IMR-90 (cell line): ENCODE results near the gene CENATAC. TPM values are rescaled to one million over a fixed set of nuclear protein-coding genes. Genes with fewer than 3 reads are reported as not detected.
A peak's percentile ranks its signal among the peaks of the same experiment; 100 is the strongest.

Experiments used
- ATAC-seq: fragments of 200-7000 bp; cut with Tn5 transposase; 2 replicates; pipeline ENCODE4 v1.9.1; 2020; ENCODE audit warnings: low read depth, mild to moderate bottlenecking, moderate library complexity
- BruUV-seq: library from RNA; stranded (reverse); fragments of 400-500 nt; replicated peaks from 2 replicates; lab custom pipeline; 2021; lab: Mats Ljungman, UMichigan
- CTCF ChIA-PET: fragments of 300-600 bp; formaldehyde crosslinking; extraction: SDS; loops from one replicate; lab custom pipeline; 2021; ENCODE audit warnings: antibody characterized with exemption; lab: Yijun Ruan, JAX
- POLR2A ChIA-PET: fragments of 300-600 bp; sonication (Branson Sonifier 250); formaldehyde crosslinking; loops from one replicate; lab custom pipeline; 2022; ENCODE audit warnings: antibody characterized with exemption; ENCODE audit not compliant: unreplicated experiment; lab: Charles Lee
- DNase-seq: peaks from one replicate; pipeline ENCODE4 v3.0.0; 2013
- H2AFZ ChIP-seq: replicated peaks from 2 replicates; pipeline ENCODE3; 2013; ENCODE audit warnings: low read length, mild to moderate bottlenecking; ENCODE audit not compliant: poor library complexity
- H2AK5ac ChIP-seq: 2 replicates; pipeline ENCODE4 v1.6.1; 2013; ENCODE audit warnings: low read depth, low read length, inconsistent platforms
- H2AK9ac ChIP-seq: replicated peaks from 2 replicates; pipeline ENCODE3; 2013; ENCODE audit warnings: mild to moderate bottlenecking, low read depth, low read length, moderate library complexity; ENCODE audit not compliant: poor library complexity
- H2BK120ac ChIP-seq: 2 replicates; pipeline ENCODE4 v1.6.1; 2013; ENCODE audit warnings: low read depth, low read length, inconsistent platforms
- H2BK15ac ChIP-seq: 3 replicates; pipeline ENCODE4 v1.6.1; 2013; ENCODE audit warnings: low read depth, low read length, inconsistent platforms
- H2BK20ac ChIP-seq: 2 replicates; pipeline ENCODE4 v1.6.1; 2013; ENCODE audit warnings: low read depth, mild to moderate bottlenecking, inconsistent platforms, low read length, moderate library complexity
- H2BK5ac ChIP-seq: 2 replicates; pipeline ENCODE4 v1.6.1; 2013; ENCODE audit warnings: mild to moderate bottlenecking, low read depth, low read length, inconsistent platforms; ENCODE audit not compliant: poor library complexity, severe bottlenecking
- H3K14ac ChIP-seq: replicated peaks from 2 replicates; pipeline ENCODE4 v1.6.1; 2013; ENCODE audit warnings: low read depth, low read length, inconsistent platforms
- H3K18ac ChIP-seq: 2 replicates; pipeline ENCODE4 v1.6.1; 2013; ENCODE audit warnings: low read depth, low read length, control low read depth
- H3K23ac ChIP-seq: 2 replicates; pipeline ENCODE4 v1.6.1; 2013; ENCODE audit warnings: low read depth, low read length, inconsistent platforms
- H3K27ac ChIP-seq: 2 replicates; pipeline ENCODE4 v1.5.1; 2013; ENCODE audit warnings: mild to moderate bottlenecking, control low read depth, low read length; ENCODE audit not compliant: insufficient read depth
- H3K27me3 ChIP-seq: 2 replicates; pipeline ENCODE4 v1.6.1; 2013; ENCODE audit warnings: low read length; ENCODE audit not compliant: control insufficient read depth, insufficient read depth
- H3K36me3 ChIP-seq: 2 replicates; pipeline ENCODE4 v1.6.1; 2013; ENCODE audit warnings: low read length, mixed read lengths; ENCODE audit not compliant: control insufficient read depth, insufficient read depth
- H3K4ac ChIP-seq: 2 replicates; pipeline ENCODE4 v1.6.1; 2013; ENCODE audit warnings: low read depth, low read length, inconsistent platforms
- H3K4me1 ChIP-seq: 2 replicates; pipeline ENCODE4 v1.6.1; 2013; ENCODE audit warnings: low read length, mixed read lengths; ENCODE audit not compliant: control insufficient read depth, insufficient read depth
- H3K4me2 ChIP-seq: 2 replicates; pipeline ENCODE4 v1.6.1; 2013; ENCODE audit warnings: low read depth, mild to moderate bottlenecking, control low read depth, low read length, moderate library complexity
- H3K4me3 ChIP-seq: 2 replicates; pipeline ENCODE4 v1.5.1; 2013; ENCODE audit warnings: low read depth, mild to moderate bottlenecking, control low read depth, low read length, moderate library complexity; ENCODE audit not compliant: insufficient read depth
- H3K56ac ChIP-seq: 2 replicates; pipeline ENCODE4 v1.6.1; 2013; ENCODE audit warnings: low read length, inconsistent platforms; ENCODE audit not compliant: insufficient read depth; ENCODE audit errors: extremely low read depth
- H3K79me1 ChIP-seq, 2 experiments: 2 replicates each; pipeline ENCODE4 v1.6.1; 2013; ENCODE audit warnings: low read length in 2 of 2, inconsistent platforms in 1 of 2, low read depth in 1 of 2
- H3K9ac ChIP-seq: 2 replicates; pipeline ENCODE4 v1.6.1; 2013; ENCODE audit warnings: low read depth, low read length, control low read depth
- H3K9me1 ChIP-seq: 2 replicates; pipeline ENCODE4 v1.6.1; 2013; ENCODE audit warnings: low read length, inconsistent platforms; ENCODE audit not compliant: insufficient read depth
- H3K9me3 ChIP-seq: 2 replicates; pipeline ENCODE4 v1.6.1; 2013; ENCODE audit warnings: low read length; ENCODE audit not compliant: control insufficient read depth, insufficient read depth
- H4K20me1 ChIP-seq: 2 replicates; pipeline ENCODE4 v1.6.1; 2013; ENCODE audit warnings: low read length, inconsistent platforms; ENCODE audit not compliant: insufficient read depth
- H4K5ac ChIP-seq: 2 replicates; pipeline ENCODE4 v1.6.1; 2013; ENCODE audit warnings: mild to moderate bottlenecking, low read depth, low read length, control low read depth
- H4K8ac ChIP-seq, 2 experiments: 2 replicates each; pipeline ENCODE4 v1.6.1; 2013; ENCODE audit warnings: low read depth in 2 of 2, low read length in 2 of 2, control low read depth in 1 of 2, inconsistent platforms in 1 of 2
- H4K91ac ChIP-seq: 2 replicates; pipeline ENCODE4 v1.6.1; 2013; ENCODE audit warnings: low read depth, low read length, inconsistent platforms; ENCODE audit not compliant: insufficient read depth
- CEBPB ChIP-seq: IDR thresholded peaks from 2 replicates; pipeline ENCODE4 v1.6.1; 2012; ENCODE audit warnings: low read depth, low read length, improper control_type of control experiment
- CHD1 ChIP-seq: IDR thresholded peaks from 2 replicates; pipeline ENCODE4 v1.6.1; 2012; ENCODE audit warnings: low read depth, low read length, improper control_type of control experiment
- CTCF ChIP-seq: conservative IDR thresholded peaks from 2 replicates; pipeline ENCODE4 v1.5.1; 2012; ENCODE audit warnings: mild to moderate bottlenecking, low read depth, low read length, improper control_type of control experiment
- ELK1 ChIP-seq: fragments of 150-350 bp; IDR thresholded peaks from 2 replicates; pipeline ENCODE4 v1.6.1; 2016; ENCODE audit warnings: low read depth, mild to moderate bottlenecking, low read length, moderate library complexity, borderline replicate concordance
- FOS ChIP-seq: fragments of 150-350 bp; IDR thresholded peaks from 2 replicates; pipeline ENCODE4 v1.6.1; 2016; ENCODE audit warnings: low read depth, low read length
- MAFK ChIP-seq: IDR thresholded peaks from 2 replicates; pipeline ENCODE4 v1.6.1; 2012; ENCODE audit warnings: low read depth, low read length, improper control_type of control experiment
- MXI1 ChIP-seq: IDR thresholded peaks from 2 replicates; pipeline ENCODE4 v1.6.1; 2012; ENCODE audit warnings: low read depth, mild to moderate bottlenecking, low read length, moderate library complexity, borderline replicate concordance
- NFE2L2 ChIP-seq: fragments of 150-350 bp; IDR thresholded peaks from 2 replicates; pipeline ENCODE4 v1.6.1; 2016; ENCODE audit warnings: low read depth, mild to moderate bottlenecking, low read length
- POLR2A ChIP-seq: IDR thresholded peaks from 2 replicates; pipeline ENCODE4 v1.6.1; 2012; ENCODE audit warnings: mild to moderate bottlenecking, low read depth, low read length
- RAD21 ChIP-seq: IDR thresholded peaks from 2 replicates; pipeline ENCODE4 v1.6.1; 2012; ENCODE audit warnings: low read length, improper control_type of control experiment
- RCOR1 ChIP-seq: IDR thresholded peaks from 2 replicates; pipeline ENCODE4 v1.6.1; 2012; ENCODE audit warnings: mild to moderate bottlenecking, low read length, improper control_type of control experiment; ENCODE audit not compliant: insufficient replicate concordance
- RFX5 ChIP-seq: IDR thresholded peaks from 2 replicates; pipeline ENCODE4 v1.8.0; 2012; ENCODE audit warnings: low read depth, mild to moderate bottlenecking, low read length, moderate library complexity
- SMC3 ChIP-seq: fragments of 150-350 bp; IDR thresholded peaks from 2 replicates; pipeline ENCODE4 v1.6.1; 2016; ENCODE audit warnings: low read depth, mild to moderate bottlenecking, antibody characterized with exemption, low read length, moderate library complexity
- USF2 ChIP-seq: fragments of 150-350 bp; IDR thresholded peaks from 2 replicates; pipeline ENCODE4 v1.6.1; 2017; ENCODE audit warnings: mild to moderate bottlenecking, antibody characterized with exemption, low read length, low read depth
- WGBS, 2 experiments: methylation state at CpG; one replicate each; pipeline versions ENCODE4 v1.1.5 to v1.1.7; 2013; ENCODE audit warnings: missing lambda C conversion rate in 2 of 2; ENCODE audit not compliant: insufficient read length in 1 of 2; ENCODE audit errors: extremely low coverage in 2 of 2; 5-methylcytosine and 5-hydroxymethylcytosine counted together
- dilution Hi-C: fragments of 300-500 bp; cut with HindIII; formaldehyde crosslinking; loops from one replicate; pipeline ENCODE4 v1.14.3; 2018; ENCODE audit warnings: low sequenced_read_pairs; ENCODE audit not compliant: unreplicated experiment
- in situ Hi-C: fragments of 300-500 bp; cut with MboI; formaldehyde crosslinking; loops from 3 replicates; pipeline ENCODE4 v1.14.3; 2019; ENCODE audit warnings: low sequenced_read_pairs, inconsistent platforms, mixed read lengths
- intact Hi-C: fragments of 100-400 bp; cut with micrococcal nuclease; formaldehyde crosslinking; loops from 2 replicates; pipeline ENCODE4 v1.10.0; 2022
- polyA plus RNA-seq, 3 experiments: library from polyadenylated mRNA; depleted of rRNA; stranded (reverse); fragments of >200 nt; gene quantifications; 2 replicates each; pipeline ENCODE4 v1.2.3, GENCODE V29; 2012; ENCODE audit warnings: low replicate concordance in 1 of 3
- total RNA-seq: library from RNA; depleted of rRNA; stranded (reverse); fragments of >200 nt; gene quantifications from 2 replicates; pipeline ENCODE4 v1.2.3, GENCODE V29; 2012

Gene CENATAC
- total and polyA plus RNA-seq, 2 of the 4 experiments (the other 2 are of a cell fraction) = 13.1 to 16.7 TPM

GRCh38 chr11:119025978-119026766 is 28.2 kb downstream of the CENATAC start:
- H3K9me1 ChIP-seq = no peaks in the 10 kb centered on the region; the same call in 1 of the 2 replicates
- H3K79me1 ChIP-seq = peaks cover 13 to 48% of the 10 kb centered on the region in 2 experiments; a peak in 3 of 4 replicates
- no peak overlapping the region for H3K23ac ChIP-seq
- no peak overlapping the region for H3K56ac ChIP-seq
- TF ChIP-seq RCOR1 (no peak), CHD1 (no peak), POLR2A (no peak), SMC3 (no peak), MAFK (no peak), MXI1 (no peak), CEBPB (no peak), ELK1 (no peak), CTCF (no peak), FOS (no peak), NFE2L2 (no peak), RAD21 (no peak), USF2 (no peak), RFX5 (no peak)
- H2AK5ac ChIP-seq = no peak overlapping the region
- peaks cover 25% of the 10 kb centered on the region for H3K36me3 ChIP-seq
- ChIA-PET POLR2A (no interaction called here), CTCF (no interaction called here)
- H3K14ac ChIP-seq = no peak overlapping the region
- H4K5ac ChIP-seq = no peak overlapping the region
- no peak overlapping the region for H2BK15ac ChIP-seq
- H3K4me1 ChIP-seq = no peaks in the 10 kb centered on the region
- ATAC-seq (no peak), DNase-seq (no peak)
- H2AFZ ChIP-seq = no peak overlapping the region
- H2BK20ac ChIP-seq = no peak overlapping the region
- dilution Hi-C loops = no loop called here
- no peaks in the 10 kb centered on the region; the same call in 1 of the 2 replicates for H4K20me1 ChIP-seq
- H4K91ac ChIP-seq = no peak overlapping the region
- no peak overlapping the region for H3K9ac ChIP-seq
- intact Hi-C loops = no loop called here
- H3K9me3 ChIP-seq = no peaks in the 10 kb centered on the region
- no peak overlapping the region for H2BK5ac ChIP-seq
- H4K8ac ChIP-seq = no peak overlapping the region
- H3K18ac ChIP-seq = no peak overlapping the region
- in situ Hi-C loops = no loop called here
- no peak overlapping the region for H3K4me3 ChIP-seq
- H3K27ac ChIP-seq = no peak overlapping the region
- BruUV-seq = no TSS peak
- no peak overlapping the region for H3K4ac ChIP-seq
- H3K4me2 ChIP-seq = no peak overlapping the region
- H2BK120ac ChIP-seq = no peak overlapping the region
- no peaks in the 10 kb centered on the region for H3K27me3 ChIP-seq
- 86% methylated on average over 6 of the region's 16 CpGs; no CpG with 5 or more reads in 1 of the 2 experiments for WGBS, 2 experiments
- H2AK9ac ChIP-seq = peak overlapping the region; percentile 5
